ENCODE results near the gene TAS2R41.

The TAS2R41 gene

DNA sequence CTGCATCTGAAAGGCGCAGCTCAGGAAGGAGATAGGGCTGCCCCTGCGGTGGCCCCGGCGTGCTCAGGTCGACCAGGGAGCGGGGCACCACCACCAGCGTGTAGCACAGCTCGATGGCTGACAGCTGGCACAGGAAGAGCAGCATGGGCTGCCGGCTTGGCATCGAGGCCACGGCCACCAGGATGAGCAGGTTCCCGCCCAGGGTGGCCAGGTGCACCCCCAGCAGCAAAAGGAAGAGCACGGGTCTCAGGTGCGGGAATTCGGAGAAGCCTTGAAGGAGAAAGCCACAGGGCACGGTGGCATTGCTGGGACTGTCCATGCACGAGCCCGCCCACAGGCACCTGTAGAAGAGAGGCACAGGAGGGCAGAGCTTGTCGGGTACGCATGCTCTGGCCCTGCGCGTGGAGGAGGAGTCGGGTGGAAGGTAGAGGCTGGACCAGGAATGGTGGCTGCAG is 33.9 kb downstream of the TAS2R41 start:
- in situ Hi-C loops (cut with MboI; ENCODE audit: low sequenced_read_pairs, unreplicated experiment) = no loop called here
- no peak for DNase-seq (ENCODE audit: low spot score)

GRCh38 chr7:143512488-143513340 is 35.0 kb downstream of the TAS2R41 start:
- no peak for DNase-seq (ENCODE audit: low spot score)
- in situ Hi-C loops (cut with MboI; ENCODE audit: low sequenced_read_pairs, unreplicated experiment) = no loop called here
- no peak for TF ChIP-seq CTCF (IDR thresholded peaks at IDR 0.05; ENCODE audit: borderline replicate concordance, control extremely low read depth, extremely low read depth, insufficient read depth, missing control alignments)

More for the DNA sequence above, 33.9 kb downstream of the TAS2R41 start:
- TF ChIP-seq CTCF (IDR thresholded peaks at IDR 0.05; ENCODE audit: borderline replicate concordance, control extremely low read depth, extremely low read depth, insufficient read depth, missing control alignments) = no peak

GRCh38 chr7:143514487-143514886 is 36.8 kb downstream of the TAS2R41 start:
- in situ Hi-C loops (cut with MboI; ENCODE audit: low sequenced_read_pairs, unreplicated experiment) = no loop called here
- TF ChIP-seq CTCF (IDR thresholded peaks at IDR 0.05; ENCODE audit: borderline replicate concordance, control extremely low read depth, extremely low read depth, insufficient read depth, missing control alignments) = no peak
- no peak for DNase-seq (ENCODE audit: low spot score)

DNA sequence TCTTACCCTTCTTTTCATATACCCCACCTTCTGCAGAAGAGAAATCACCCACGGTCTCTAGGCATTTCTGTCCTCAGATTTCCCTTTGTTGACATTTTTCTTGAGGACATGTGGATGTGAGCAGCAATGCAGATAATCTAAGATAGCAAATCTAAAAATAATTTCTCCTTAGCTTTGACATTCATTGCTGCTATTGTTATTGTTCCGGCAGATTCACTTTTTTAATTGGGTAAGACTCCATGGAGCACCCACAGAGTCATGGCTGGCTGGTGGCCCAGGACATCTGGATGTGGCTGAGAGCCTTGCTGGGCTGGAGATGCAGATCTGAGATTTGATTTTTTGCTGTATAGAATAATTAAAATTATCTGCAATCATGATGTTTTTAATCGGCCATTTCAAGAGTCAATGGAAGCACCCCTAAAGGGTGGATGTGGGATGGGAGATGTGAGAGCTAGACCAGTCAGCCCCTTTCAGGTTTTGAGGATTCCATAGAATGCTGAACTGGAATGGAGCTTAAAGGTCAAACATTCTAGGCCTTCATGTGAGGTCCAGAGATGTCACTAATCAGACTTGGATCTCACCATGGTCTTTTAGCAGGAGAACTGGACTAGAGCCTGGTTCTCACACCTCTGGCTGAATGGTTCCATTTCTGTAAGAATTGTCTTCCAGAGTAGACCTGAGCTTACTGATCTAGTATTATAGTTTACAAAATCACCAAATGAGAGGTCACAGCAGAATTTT is 37.5 kb downstream of the TAS2R41 start:
- no peak for DNase-seq (ENCODE audit: low spot score)
- no peak for TF ChIP-seq CTCF (IDR thresholded peaks at IDR 0.05; ENCODE audit: borderline replicate concordance, control extremely low read depth, extremely low read depth, insufficient read depth, missing control alignments)
- in situ Hi-C loops (cut with MboI; ENCODE audit: low sequenced_read_pairs, unreplicated experiment) = no loop called here

DNA sequence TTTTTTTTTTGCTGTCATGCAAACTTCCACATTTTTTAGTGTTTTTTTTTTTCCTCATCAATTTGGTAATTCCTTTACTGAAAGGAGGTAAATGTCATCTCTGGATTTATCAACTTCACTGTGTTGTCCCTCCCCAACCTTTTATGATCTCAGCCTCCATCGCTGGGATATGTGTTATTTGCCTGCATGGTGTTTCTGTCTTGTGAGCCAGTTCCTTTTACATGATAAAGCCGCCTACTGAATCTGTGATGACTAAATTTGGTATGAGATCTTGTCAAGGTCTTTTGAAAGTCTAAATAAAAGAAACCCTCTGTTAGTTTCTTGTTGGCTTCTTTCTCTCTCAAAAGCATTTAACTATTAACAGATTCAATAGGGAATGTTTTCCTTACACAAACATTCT is 39.3 kb downstream of the TAS2R41 start:
- no peak for DNase-seq (ENCODE audit: low spot score)
- in situ Hi-C loops (cut with MboI; ENCODE audit: low sequenced_read_pairs, unreplicated experiment) = no loop called here
- no peak for TF ChIP-seq CTCF (IDR thresholded peaks at IDR 0.05; ENCODE audit: borderline replicate concordance, control extremely low read depth, extremely low read depth, insufficient read depth, missing control alignments)

- in situ Hi-C loops (cut with MboI; ENCODE audit: low sequenced_read_pairs, unreplicated experiment) = no loop called here
- no peak for DNase-seq (ENCODE audit: low spot score)
- no peak for TF ChIP-seq CTCF (IDR thresholded peaks at IDR 0.05; ENCODE audit: borderline replicate concordance, control extremely low read depth, extremely low read depth, insufficient read depth, missing control alignments)
Measured at GRCh38 chr7:143518521-143518920, 40.8 kb downstream of the TAS2R41 start.

All from GM13976 (cell line).